Caco-2 (cell line): ENCODE results near the gene CCDC148. TPM values are rescaled to one million over a fixed set of nuclear protein-coding genes. Genes with fewer than 3 reads are reported as not detected.

Experiments used
- BruUV-seq: library from RNA; stranded (reverse); fragments of 400-500 nt; replicated peaks from 2 replicates; lab custom pipeline; 2021; lab: Mats Ljungman, UMichigan
- CTCF ChIA-PET: fragments of 300-600 bp; sonication (Branson Sonifier 250); formaldehyde crosslinking; loops from one replicate; lab custom pipeline; 2022; ENCODE audit warnings: antibody characterized with exemption; lab: Charles Lee
- POLR2A ChIA-PET: fragments of 300-600 bp; sonication (Branson Sonifier 250); formaldehyde crosslinking; loops from one replicate; lab custom pipeline; 2022; ENCODE audit warnings: antibody characterized with exemption; lab: Charles Lee
- DNase-seq, 2 experiments: peaks; one replicate each; pipeline versions ENCODE4 v3.0.0 to v3.0.0-alpha.2; 2020 to 2022
- H3K27me3 ChIP-seq: replicated peaks from 2 replicates; pipeline ENCODE4 v1.6.0; 2011; ENCODE audit warnings: low read length; ENCODE audit not compliant: control insufficient read depth, insufficient read depth
- H3K36me3 ChIP-seq: 2 replicates; pipeline ENCODE4 v1.5.1; 2011; ENCODE audit warnings: low read length; ENCODE audit not compliant: control insufficient read depth, insufficient read depth
- H3K4me1 ChIP-seq: fragments of 250-450 bp; sonication (Bioruptor Pico); 2 replicates; pipeline ENCODE4 v1.5.1; 2020; ENCODE audit warnings: mild to moderate bottlenecking
- H3K4me3 ChIP-seq: 2 replicates; pipeline ENCODE4 v1.5.1; 2011; ENCODE audit warnings: low read depth, mild to moderate bottlenecking, control low read depth, low read length
- H3K9me3 ChIP-seq: fragments of 250-450 bp; sonication (Bioruptor Pico); 2 replicates; pipeline ENCODE4 v1.5.1; 2020; ENCODE audit warnings: mild to moderate bottlenecking, moderate library complexity
- H3K27ac Mint-ChIP-seq: one replicate; pipeline ENCODE4 v1.8.0; 2022; ENCODE audit warnings: mixed read lengths; ENCODE audit not compliant: unreplicated experiment
- H3K27me3 Mint-ChIP-seq: one replicate; pipeline ENCODE4 v1.8.0; 2022; ENCODE audit warnings: mixed read lengths; ENCODE audit not compliant: insufficient read depth, unreplicated experiment
- H3K36me3 Mint-ChIP-seq: one replicate; pipeline ENCODE4 v1.8.0; 2022; ENCODE audit warnings: mild to moderate bottlenecking, mixed read lengths; ENCODE audit not compliant: insufficient read depth, unreplicated experiment
- H3K4me1 Mint-ChIP-seq: one replicate; pipeline ENCODE4 v1.8.0; 2022; ENCODE audit warnings: low read depth, mixed read lengths; ENCODE audit not compliant: unreplicated experiment
- H3K4me3 Mint-ChIP-seq: one replicate; pipeline ENCODE4 v1.8.0; 2022; ENCODE audit warnings: mild to moderate bottlenecking, moderate library complexity, mixed read lengths; ENCODE audit not compliant: unreplicated experiment
- H3K9me3 Mint-ChIP-seq: one replicate; pipeline ENCODE4 v1.8.0; 2022; ENCODE audit warnings: mixed read lengths; ENCODE audit not compliant: unreplicated experiment
- CTCF ChIP-seq, 2 experiments: fragments of 200-600 bp in 1 of 2; IDR thresholded peaks; 1 replicate in 1 of 2; 2 replicates in 1 of 2; pipeline versions ENCODE4 v1.5.1 to v1.8.0; 2011 to 2022; ENCODE audit warnings: antibody characterized with exemption in 1 of 2, control low read depth in 1 of 2, inconsistent platforms in 1 of 2, low read depth in 1 of 2, low read length in 1 of 2, mild to moderate bottlenecking in 1 of 2, moderate library complexity in 1 of 2; ENCODE audit not compliant: insufficient read depth in 1 of 2, severe bottlenecking in 1 of 2, unreplicated experiment in 1 of 2
- intact Hi-C: fragments of 100-400 bp; cut with micrococcal nuclease; formaldehyde crosslinking; loops from one replicate; pipeline ENCODE4 v1.10.0; 2022; ENCODE audit not compliant: unreplicated experiment
- total RNA-seq: library from RNA; stranded (reverse); gene quantifications from 2 replicates; pipeline ENCODE4 v1.2.3, GENCODE V29; 2022

The CCDC148 gene
- total RNA-seq, 1 experiment from 2014 or later = 6.3 TPM

GRCh38 chr2:158402665-158403064 lies 53.9 kb downstream of the CCDC148 start:
- CTCF ChIA-PET = interaction anchor here (0.6 kb wide), 1 partner anchor 261 kb away, joined by 3 read pairs; no protein-coding TSS in a partner anchor
- H3K4me1 Mint-ChIP-seq = no peaks in the 10 kb centered on the region

GRCh38 chr2:158395166-158395565 lies 61.4 kb downstream of the CCDC148 start:
- H3K27me3 ChIP-seq = no peaks in the 10 kb centered on the region
- CTCF ChIA-PET = no interaction called here
- Mint-ChIP-seq H3K27me3 (no peaks in the 10 kb centered on the region), H3K4me3 (no peak overlapping the region), H3K36me3 (no peaks in the 10 kb centered on the region), H3K4me1 (no peaks in the 10 kb centered on the region), H3K9me3 (peaks cover 18% of the 10 kb centered on the region), H3K27ac (no peak overlapping the region)
- intact Hi-C loops = no loop called here
- no peaks in the 10 kb centered on the region for H3K9me3 ChIP-seq
- no peak for TF ChIP-seq CTCF (IDR thresholded peaks at IDR 0.05; ENCODE audit: insufficient read depth in 1 of 2, low read depth in 1 of 2, low read length in 1 of 2, severe bottlenecking in 1 of 2, unreplicated experiment in 1 of 2)
- POLR2A ChIA-PET = no interaction called here
- no TSS peak for BruUV-seq
- H3K4me1 ChIP-seq = no peaks in the 10 kb centered on the region
- no peak for DNase-seq
- no peaks in the 10 kb centered on the region for H3K36me3 ChIP-seq
- H3K4me3 ChIP-seq = no peak overlapping the region

More at GRCh38 chr2:158402665-158403064, 53.9 kb downstream of the CCDC148 start:
- H3K4me3 Mint-ChIP-seq = no peak overlapping the region
- POLR2A ChIA-PET = no interaction called here
- H3K27me3 ChIP-seq = no peaks in the 10 kb centered on the region
- no peak overlapping the region for H3K4me3 ChIP-seq
- H3K9me3 Mint-ChIP-seq = peaks cover 19% of the 10 kb centered on the region
- BruUV-seq = no TSS peak
- H3K27me3 Mint-ChIP-seq = no peaks in the 10 kb centered on the region
- no peak for DNase-seq
- no peaks in the 10 kb centered on the region for H3K36me3 Mint-ChIP-seq
- H3K9me3 ChIP-seq = no peaks in the 10 kb centered on the region
- intact Hi-C loops = no loop called here
- TF ChIP-seq CTCF (IDR thresholded peaks at IDR 0.05; ENCODE audit: insufficient read depth in 1 of 2, low read depth in 1 of 2, low read length in 1 of 2, severe bottlenecking in 1 of 2, unreplicated experiment in 1 of 2) = no peak
- H3K36me3 ChIP-seq = no peaks in the 10 kb centered on the region
- H3K27ac Mint-ChIP-seq = no peak overlapping the region
- no peaks in the 10 kb centered on the region for H3K4me1 ChIP-seq

- Mint-ChIP-seq H3K27ac (no peak overlapping the region), H3K27me3 (no peaks in the 10 kb centered on the region), H3K4me1 (no peaks in the 10 kb centered on the region), H3K4me3 (no peak overlapping the region), H3K9me3 (peaks cover 11% of the 10 kb centered on the region), H3K36me3 (no peaks in the 10 kb centered on the region)
- BruUV-seq = no TSS peak
- intact Hi-C loops = no loop called here
- DNase-seq = no peak
- ChIA-PET POLR2A (no interaction called here), CTCF (no interaction called here)
- TF ChIP-seq CTCF (IDR thresholded peaks at IDR 0.05; ENCODE audit: insufficient read depth in 1 of 2, low read depth in 1 of 2, low read length in 1 of 2, severe bottlenecking in 1 of 2, unreplicated experiment in 1 of 2) = no peak
- no peaks in the 10 kb centered on the region for H3K27me3 ChIP-seq
- H3K9me3 ChIP-seq = no peaks in the 10 kb centered on the region
- no peaks in the 10 kb centered on the region for H3K36me3 ChIP-seq
- no peaks in the 10 kb centered on the region for H3K4me1 ChIP-seq
- H3K4me3 ChIP-seq = no peak overlapping the region
Observed at GRCh38 chr2:158394453-158394852, 62.1 kb downstream of the CCDC148 start.
